H1 (cell line): ENCODE results near the gene TOR1B. TPM values are rescaled to one million over a fixed set of nuclear protein-coding genes. Genes with fewer than 3 reads are reported as not detected.

ENCODE experiments used
- CTCF ChIA-PET: fragments of 300-600 bp; sonication (Branson Sonifier 250); formaldehyde crosslinking; loops from one replicate; lab custom pipeline; 2021; ENCODE audit not compliant: partially characterized antibody; lab: Charles Lee
- POLR2A ChIA-PET: fragments of 300-600 bp; sonication (Branson Sonifier 250); formaldehyde crosslinking; loops from one replicate; lab custom pipeline; 2021; ENCODE audit warnings: inconsistent platforms; ENCODE audit not compliant: partially characterized antibody; lab: Charles Lee
- DNase-seq, 2 experiments: peaks; one replicate each; pipeline versions ENCODE4 v3.0.0 to v3.0.0-alpha.2; 2010 to 2022; ENCODE audit warnings: low spot score in 2 of 2, low read depth in 1 of 2, mixed read lengths in 1 of 2
- FAIRE-seq: peaks from 2 replicates; lab custom pipeline; 2011; peaks lifted over from hg19 to GRCh38; lab: Jason Lieb, UNC
- H2AFZ ChIP-seq: 2 replicates; pipeline ENCODE4 v1.8.1; 2012; ENCODE audit warnings: low read length, inconsistent platforms
- H2AK5ac ChIP-seq: 2 replicates; pipeline ENCODE4 v1.6.1; 2013; ENCODE audit warnings: low read depth, low read length
- H2BK120ac ChIP-seq: replicated peaks from 2 replicates; pipeline ENCODE3; 2013; ENCODE audit warnings: low read depth, low read length, inconsistent platforms
- H2BK12ac ChIP-seq: 2 replicates; pipeline ENCODE4 v1.6.1; 2013; ENCODE audit warnings: low read depth, low read length
- H2BK15ac ChIP-seq: 2 replicates; pipeline ENCODE4 v1.6.1; 2013; ENCODE audit warnings: low read length
- H2BK20ac ChIP-seq: 2 replicates; pipeline ENCODE4 v1.6.1; 2013; ENCODE audit warnings: low read length
- H2BK5ac ChIP-seq: 2 replicates; pipeline ENCODE4 v1.6.1; 2013; ENCODE audit warnings: low read depth, low read length
- H3K14ac ChIP-seq: 2 replicates; pipeline ENCODE4 v1.6.1; 2013; ENCODE audit warnings: inconsistent platforms; ENCODE audit not compliant: insufficient read length
- H3K18ac ChIP-seq: 2 replicates; pipeline ENCODE4 v1.6.1; 2013; ENCODE audit warnings: low read length; ENCODE audit errors: extremely low read depth
- H3K23ac ChIP-seq: 2 replicates; pipeline ENCODE4 v1.6.1; 2013; ENCODE audit warnings: inconsistent platforms; ENCODE audit not compliant: insufficient read length
- H3K23me2 ChIP-seq: 2 replicates; pipeline ENCODE4 v1.6.1; 2013; ENCODE audit warnings: low read depth, low read length
- H3K27ac ChIP-seq: 2 replicates; pipeline ENCODE4 v1.6.1; 2011; ENCODE audit warnings: low read depth, low read length, inconsistent platforms
- H3K27me3 ChIP-seq, 4 experiments: replicated peaks in 1 of 4; 1 replicate in 1 of 4; 2 replicates in 3 of 4; pipeline versions ENCODE4 v1.6.1 to v1.8.1; 2011 to 2013; ENCODE audit warnings: low read length in 3 of 4, mild to moderate bottlenecking in 3 of 4, inconsistent platforms in 2 of 4, mixed read lengths in 2 of 4, moderate library complexity in 1 of 4; ENCODE audit not compliant: control insufficient read depth in 3 of 4, insufficient read depth in 3 of 4; ENCODE audit errors: extremely low read depth in 1 of 4
- H3K36me3 ChIP-seq, 4 experiments: 2 replicates each; pipeline versions ENCODE4 v1.6.1 to v1.8.1; 2011 to 2013; ENCODE audit warnings: mild to moderate bottlenecking in 4 of 4, low read length in 3 of 4, moderate library complexity in 2 of 4, control low read depth in 1 of 4, inconsistent platforms in 1 of 4; ENCODE audit not compliant: insufficient read depth in 4 of 4, control insufficient read depth in 2 of 4
- H3K4ac ChIP-seq: replicated peaks from 2 replicates; pipeline ENCODE3; 2013; ENCODE audit warnings: low read length, low read depth, mixed read lengths, inconsistent platforms; ENCODE audit not compliant: insufficient read length
- H3K4me1 ChIP-seq, 4 experiments: replicated peaks in 1 of 4; 1 replicate in 1 of 4; 2 replicates in 3 of 4; pipeline versions ENCODE4 v1.6.1 to v1.8.1; 2011 to 2013; ENCODE audit warnings: low read length in 3 of 4, inconsistent platforms in 2 of 4, mixed read lengths in 1 of 4; ENCODE audit not compliant: insufficient read depth in 4 of 4, control insufficient read depth in 3 of 4
- H3K4me2 ChIP-seq, 2 experiments: 2 replicates each; pipeline versions ENCODE4 v1.6.1 to v1.8.1; 2011 to 2013; ENCODE audit warnings: low read depth in 2 of 2, low read length in 2 of 2, control low read depth in 1 of 2, inconsistent platforms in 1 of 2, mild to moderate bottlenecking in 1 of 2; ENCODE audit not compliant: insufficient read depth in 1 of 2
- H3K4me3 ChIP-seq, 4 experiments: fragments of 200-600, 300-600 bp in 1 of 4; sonication (generic), shearing (Covaris generic), sonication (Bioruptor Twin) in 1 of 4; 2 replicates each; pipeline versions ENCODE4 v1.5.1 to v1.8.1; 2011 to 2016; ENCODE audit warnings: low read length in 4 of 4, low read depth in 3 of 4, control low read depth in 2 of 4, inconsistent platforms in 2 of 4, mild to moderate bottlenecking in 2 of 4, mixed read lengths in 1 of 4, moderate library complexity in 1 of 4; ENCODE audit not compliant: insufficient read depth in 2 of 4; ENCODE audit errors: extremely low read depth in 1 of 4
- H3K56ac ChIP-seq: replicated peaks from 2 replicates; pipeline ENCODE3; 2013; ENCODE audit warnings: low read depth, mild to moderate bottlenecking, mixed read lengths, low read length, inconsistent platforms; ENCODE audit not compliant: insufficient read length
- H3K79me1 ChIP-seq: 2 replicates; pipeline ENCODE4 v1.6.1; 2013; ENCODE audit warnings: low read depth, low read length, control low read depth
- H3K79me2 ChIP-seq, 2 experiments: 2 replicates each; pipeline versions ENCODE4 v1.6.1 to v1.8.1; 2012 to 2013; ENCODE audit warnings: low read length in 2 of 2, mild to moderate bottlenecking in 2 of 2, inconsistent platforms in 1 of 2; ENCODE audit not compliant: insufficient read depth in 2 of 2, control insufficient read depth in 1 of 2
- H3K9ac ChIP-seq, 4 experiments: replicated peaks in 1 of 4; 1 replicate in 1 of 4; 2 replicates in 3 of 4; pipeline versions ENCODE4 v1.6.1 to v1.8.1; 2011 to 2013; ENCODE audit warnings: low read depth in 3 of 4, low read length in 3 of 4, control low read depth in 2 of 4, mild to moderate bottlenecking in 2 of 4, moderate library complexity in 2 of 4, inconsistent platforms in 1 of 4; ENCODE audit errors: extremely low read depth in 1 of 4
- H3K9me3 ChIP-seq, 2 experiments: 2 replicates each; pipeline versions ENCODE4 v1.6.1 to v1.8.1; 2012 to 2013; ENCODE audit warnings: mild to moderate bottlenecking in 2 of 2, moderate library complexity in 2 of 2, control low read depth in 1 of 2, inconsistent platforms in 1 of 2, low read depth in 1 of 2, low read length in 1 of 2, mixed read lengths in 1 of 2; ENCODE audit not compliant: insufficient read depth in 2 of 2
- H4K20me1 ChIP-seq, 2 experiments: replicated peaks in 1 of 2; 2 replicates each; pipeline versions ENCODE3 to v1.8.1; 2011 to 2013; ENCODE audit warnings: inconsistent platforms in 2 of 2, low read length in 2 of 2, mild to moderate bottlenecking in 1 of 2; ENCODE audit not compliant: insufficient read depth in 2 of 2, control insufficient read depth in 1 of 2
- H4K5ac ChIP-seq: 2 replicates; pipeline ENCODE4 v1.6.1; 2013; ENCODE audit warnings: low read length, low read depth, mixed read lengths, inconsistent platforms; ENCODE audit not compliant: insufficient read length
- H4K8ac ChIP-seq: 2 replicates; pipeline ENCODE4 v1.8.0; 2013; ENCODE audit warnings: mild to moderate bottlenecking, moderate library complexity, low read length, inconsistent platforms; ENCODE audit not compliant: insufficient read depth; ENCODE audit errors: extremely low read depth
- H4K91ac ChIP-seq: replicated peaks from 2 replicates; pipeline ENCODE3; 2013; ENCODE audit warnings: low read length, mixed read lengths, inconsistent platforms; ENCODE audit not compliant: insufficient read length
- BCL11A ChIP-seq, 2 experiments: IDR thresholded peaks; one replicate each; pipeline ENCODE4 v1.6.1; 2011; ENCODE audit warnings: low read depth in 2 of 2, low read length in 2 of 2, mild to moderate bottlenecking in 2 of 2
- CTCF ChIP-seq, 3 experiments: IDR thresholded peaks; 1 replicate in 2 of 3; 2 replicates in 1 of 3; pipeline versions ENCODE4 v1.5.1 to v1.6.1; 2011; ENCODE audit warnings: low read length in 3 of 3, mild to moderate bottlenecking in 3 of 3, inconsistent platforms in 2 of 3, low read depth in 1 of 3, moderate library complexity in 1 of 3; ENCODE audit not compliant: insufficient read depth in 1 of 3; ENCODE audit errors: control extremely low read depth in 1 of 3
- JUND ChIP-seq: IDR thresholded peaks from 2 replicates; pipeline ENCODE4 v1.6.1; 2011; ENCODE audit warnings: mild to moderate bottlenecking, improper control_type of control experiment, low read length
- NRF1 ChIP-seq: IDR thresholded peaks from 2 replicates; pipeline ENCODE4 v1.6.1; 2011; ENCODE audit warnings: mild to moderate bottlenecking, low read depth, low read length, improper control_type of control experiment
- RAD21 ChIP-seq, 2 experiments: IDR thresholded peaks in 1 of 2; conservative IDR thresholded peaks in 1 of 2; 2 replicates each; pipeline ENCODE4 v1.6.1; 2011; ENCODE audit warnings: low read depth in 2 of 2, low read length in 2 of 2, improper control_type of control experiment in 1 of 2, inconsistent platforms in 1 of 2, mild to moderate bottlenecking in 1 of 2, moderate library complexity in 1 of 2
- RFX5 ChIP-seq: IDR thresholded peaks from 2 replicates; pipeline ENCODE4 v1.6.1; 2011; ENCODE audit warnings: low read depth, low read length, improper control_type of control experiment, borderline replicate concordance
- RNF2 ChIP-seq: fragments of 200-900, 300-1000 bp; sonication (generic); IDR thresholded peaks from 2 replicates; pipeline ENCODE4 v1.7.1; 2016; ENCODE audit warnings: borderline replicate concordance, low read depth, mild to moderate bottlenecking, antibody characterized with exemption, low read length; ENCODE audit not compliant: poor library complexity, severe bottlenecking; ENCODE audit errors: missing control alignments
- SAP30 ChIP-seq: fragments of 300-600 bp; sonication (generic); IDR thresholded peaks from 2 replicates; pipeline ENCODE4 v1.7.1; 2012; ENCODE audit warnings: low read length, moderate library complexity, mild to moderate bottlenecking, inconsistent platforms; ENCODE audit not compliant: insufficient read depth, insufficient replicate concordance
- SIRT6 ChIP-seq: IDR thresholded peaks from one replicate; pipeline ENCODE4 v1.7.1; 2012; ENCODE audit warnings: low read length, inconsistent platforms
- SIX5 ChIP-seq: IDR thresholded peaks from 2 replicates; pipeline ENCODE4 v1.6.1; 2011; ENCODE audit warnings: mild to moderate bottlenecking, low read depth, low read length
- SP4 ChIP-seq: IDR thresholded peaks from 2 replicates; pipeline ENCODE4 v1.6.1; 2012; ENCODE audit warnings: low read length, inconsistent platforms
- WGBS, 2 experiments: shearing (Covaris generic) in 1 of 2; methylation state at CpG; one replicate each; pipeline versions ENCODE4 v1.1.6 to v1.1.7; 2013 to 2015; ENCODE audit warnings: low lambda C conversion rate in 2 of 2, mixed read lengths in 2 of 2, inconsistent platforms in 1 of 2, low coverage in 1 of 2, missing lambda C conversion rate in 1 of 2; ENCODE audit not compliant: insufficient replicate concordance in 2 of 2, insufficient coverage in 1 of 2, insufficient read length in 1 of 2; ENCODE audit errors: extremely low coverage in 1 of 2, missing lambda C conversion rate in 1 of 2; 5-methylcytosine and 5-hydroxymethylcytosine counted together
- polyA plus RNA-seq, 7 experiments: library from polyadenylated mRNA; depleted of rRNA in 3 of 7; stranded (reverse) in 5 of 7; unstranded in 2 of 7; fragments of >200 nt in 5 of 7; fragments of 200-250 nt in 2 of 7; gene quantifications; 1 replicate in 5 of 7; 2 replicates in 1 of 7; 4 replicates in 1 of 7; pipeline versions ENCODE4 v1.2.1 to v1.2.3, GENCODE V29; 2011 to 2013; ENCODE audit warnings: missing spikeins in 2 of 7, mixed read lengths in 2 of 7
- total RNA-seq: library from RNA; stranded (reverse); fragmentation: NEBNext Ultra II Directional; extraction: Animal tissue kit (Norgen Biotek cat#: 25700); gene quantifications from 2 replicates; pipeline ENCODE4 v1.2.1, GENCODE V29; 2021

Gene TOR1B
- total and polyA plus RNA-seq, 2 of the 8 experiments (the other 6 are each of a cell fraction or from before 2014, with no cell fraction given), result 11.4 to 17.4 TPM

- DNase-seq (no peak), FAIRE-seq (no peak)
- no peaks in the 10 kb centered on the region for H3K23me2 ChIP-seq
- no peak overlapping the region for H2BK12ac ChIP-seq
- no peak overlapping the region for H2AFZ ChIP-seq
- H3K4me1 ChIP-seq, result no peaks in the 10 kb centered on the region; a peak in 1 of 7 replicates
- no peaks in the 10 kb centered on the region for H3K27me3 ChIP-seq
- H4K8ac ChIP-seq, result no peak overlapping the region
- ChIA-PET POLR2A (interaction anchor here (1.0 to 3.7 kb wide), 2 partner anchors 9 to 10 kb away, joined by 3 to 20 read pairs; partner anchors contain the start of gene TOR1B), CTCF (no interaction called here)
- H3K4ac ChIP-seq, result no peak overlapping the region
- H4K5ac ChIP-seq, result no peak overlapping the region
- H3K23ac ChIP-seq, result no peak overlapping the region
- peaks cover 10 to 50% (median 24%) of the 10 kb centered on the region in 4 experiments for H3K36me3 ChIP-seq
- H3K9ac ChIP-seq, result no peak overlapping the region
- no peak overlapping the region for H2BK5ac ChIP-seq
- no peak overlapping the region for H2BK20ac ChIP-seq
- H4K20me1 ChIP-seq, result peaks cover 3 to 19% of the 10 kb centered on the region in 2 experiments
- no peaks in the 10 kb centered on the region; the same call in 1 of the 2 replicates for H3K79me1 ChIP-seq
- no peak overlapping the region for H4K91ac ChIP-seq
- no peak overlapping the region for H2AK5ac ChIP-seq
- 96% methylated on average over 9 of the region's 9 CpGs; no CpG with 5 or more reads in 1 of the 2 experiments for WGBS, 2 experiments
- no peaks in the 10 kb centered on the region for H3K79me2 ChIP-seq
- H2BK15ac ChIP-seq, result no peak overlapping the region
- H3K18ac ChIP-seq, result no peak overlapping the region
- no peak overlapping the region for H3K56ac ChIP-seq
- H3K9me3 ChIP-seq, result no peaks in the 10 kb centered on the region
- H2BK120ac ChIP-seq, result no peak overlapping the region
- no peak overlapping the region for H3K4me3 ChIP-seq
- no peak overlapping the region for H3K27ac ChIP-seq
- no peak overlapping the region for H3K4me2 ChIP-seq
- no peak overlapping the region for H3K14ac ChIP-seq
- TF ChIP-seq CTCF (IDR thresholded peaks at IDR 0.05; ENCODE audit: control extremely low read depth in 1 of 3, insufficient read depth in 1 of 3, low read depth in 1 of 3, low read length in 3 of 3) (no peak), NRF1 (no peak), JUND (no peak), BCL11A (IDR thresholded peaks at IDR 0.05; ENCODE audit: low read depth in 2 of 2, low read length in 2 of 2) (no peak), RNF2 (no peak), RAD21 (IDR thresholded peaks at IDR 0.05 in 1 of 2, conservative IDR thresholded peaks at IDR 0.05 in 1 of 2; ENCODE audit: low read depth in 2 of 2, low read length in 2 of 2) (no peak), SIX5 (no peak), RFX5 (no peak), SP4 (no peak), SAP30 (no peak), SIRT6 (no peak)
Observed at GRCh38 chr9:129813661-129814060, 10.7 kb downstream of the TOR1B start.
